HG02642 (cell line): ENCODE data around the gene AP5B1.

Source experiments
- ATAC-seq: cut with Tn5 transposase; IDR thresholded peaks from one replicate; pipeline ENCODE4 v1.9.1; 2021; ENCODE audit warnings: mild to moderate bottlenecking; ENCODE audit not compliant: unreplicated experiment, poor library complexity

The AP5B1 gene

GRCh38 chr11:65787649-65788622 lies 7.2 kb upstream of the AP5B1 start:
- ATAC-seq: no peak

DNA sequence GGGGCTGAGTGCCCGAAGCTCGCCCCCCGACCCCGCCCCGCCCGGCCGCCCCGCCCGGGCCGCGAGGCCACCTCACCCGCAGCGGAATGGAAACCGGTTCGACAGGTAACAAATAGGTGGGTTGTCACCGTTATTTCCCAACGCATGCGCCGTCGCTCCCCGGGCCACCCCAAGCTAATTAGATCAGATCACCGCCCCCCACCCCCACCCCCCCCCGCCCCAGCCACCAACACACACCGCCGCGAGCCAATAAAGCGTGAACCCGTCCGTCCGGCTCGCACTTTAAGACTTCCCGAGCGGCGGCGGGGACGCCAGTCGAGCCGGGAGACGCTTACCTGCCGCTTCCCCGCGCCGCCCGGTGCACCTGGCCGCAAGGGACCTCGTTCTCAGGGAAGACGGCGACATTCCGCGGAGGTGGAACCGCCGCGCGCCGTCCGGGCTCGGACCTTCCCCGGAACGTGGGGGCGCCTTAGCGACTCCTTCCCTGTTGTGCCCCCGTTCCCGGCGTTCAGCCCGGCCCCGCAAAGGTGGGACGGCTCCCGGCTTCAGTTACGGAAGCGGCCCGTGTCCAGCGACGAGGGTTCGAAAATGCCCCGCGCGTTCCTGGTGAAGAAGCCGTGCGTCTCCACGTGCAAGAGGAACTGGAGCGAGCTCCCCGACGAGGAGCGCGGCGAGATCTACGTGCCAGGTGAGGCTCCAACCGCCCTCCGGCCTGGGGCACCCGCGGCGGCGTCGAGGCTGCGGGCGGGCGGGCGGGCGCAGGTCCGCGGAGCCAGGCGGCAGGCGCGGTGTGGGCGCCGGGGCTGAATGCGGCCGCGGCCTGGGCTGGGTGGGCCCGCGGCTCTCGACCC lies 6.2 kb upstream of the AP5B1 start, which contains the start of gene OVOL1:
TSS of gene OVOL1 (plus strand) at position 278 of the 851 bp plus-strand sequence. CDS start at position 589, 311 bp downstream.
- no peak for ATAC-seq

- ATAC-seq: no peak
Measured at GRCh38 chr11:65786008-65786785, 5.4 kb upstream of the AP5B1 start.

DNA sequence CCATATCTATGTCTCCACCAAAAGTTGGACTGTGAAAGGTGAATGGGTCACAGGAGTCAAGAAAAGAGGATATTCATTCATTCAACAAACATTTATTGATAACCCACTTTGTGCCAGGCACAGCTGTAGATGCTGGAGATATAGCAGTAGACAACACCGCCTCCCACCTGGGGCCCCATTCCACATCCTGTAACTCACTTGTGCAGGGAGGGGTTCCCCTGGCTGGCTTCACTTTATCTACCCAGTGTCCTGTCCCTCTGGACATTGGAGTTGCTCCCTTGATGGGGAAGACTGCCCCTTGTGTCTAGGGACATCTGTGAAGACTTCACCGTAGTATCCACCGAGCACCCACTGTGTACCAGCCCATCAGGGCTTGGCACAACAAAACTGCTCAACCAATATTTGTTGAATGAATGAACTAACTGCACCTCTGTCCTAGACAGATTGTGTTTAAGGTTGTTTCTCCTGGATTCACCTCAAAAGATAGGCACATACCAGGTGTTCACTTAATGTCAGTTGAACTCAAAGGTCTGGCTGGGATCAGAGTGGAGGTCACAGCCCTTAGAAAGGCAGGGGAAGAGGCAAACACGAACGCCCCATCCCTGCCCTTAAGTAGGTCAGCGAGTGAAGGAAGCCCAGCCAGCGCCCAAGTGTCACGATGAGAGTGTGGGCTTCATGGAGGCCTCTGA lies 4.7 kb upstream of the AP5B1 start:
- no peak for ATAC-seq

- no peak for ATAC-seq
Measured at GRCh38 chr11:65782816-65783228, 2.0 kb upstream of the AP5B1 start.

- no peak for ATAC-seq
Measured at GRCh38 chr11:65781962-65782815, 1.4 kb upstream of the AP5B1 start.

DNA sequence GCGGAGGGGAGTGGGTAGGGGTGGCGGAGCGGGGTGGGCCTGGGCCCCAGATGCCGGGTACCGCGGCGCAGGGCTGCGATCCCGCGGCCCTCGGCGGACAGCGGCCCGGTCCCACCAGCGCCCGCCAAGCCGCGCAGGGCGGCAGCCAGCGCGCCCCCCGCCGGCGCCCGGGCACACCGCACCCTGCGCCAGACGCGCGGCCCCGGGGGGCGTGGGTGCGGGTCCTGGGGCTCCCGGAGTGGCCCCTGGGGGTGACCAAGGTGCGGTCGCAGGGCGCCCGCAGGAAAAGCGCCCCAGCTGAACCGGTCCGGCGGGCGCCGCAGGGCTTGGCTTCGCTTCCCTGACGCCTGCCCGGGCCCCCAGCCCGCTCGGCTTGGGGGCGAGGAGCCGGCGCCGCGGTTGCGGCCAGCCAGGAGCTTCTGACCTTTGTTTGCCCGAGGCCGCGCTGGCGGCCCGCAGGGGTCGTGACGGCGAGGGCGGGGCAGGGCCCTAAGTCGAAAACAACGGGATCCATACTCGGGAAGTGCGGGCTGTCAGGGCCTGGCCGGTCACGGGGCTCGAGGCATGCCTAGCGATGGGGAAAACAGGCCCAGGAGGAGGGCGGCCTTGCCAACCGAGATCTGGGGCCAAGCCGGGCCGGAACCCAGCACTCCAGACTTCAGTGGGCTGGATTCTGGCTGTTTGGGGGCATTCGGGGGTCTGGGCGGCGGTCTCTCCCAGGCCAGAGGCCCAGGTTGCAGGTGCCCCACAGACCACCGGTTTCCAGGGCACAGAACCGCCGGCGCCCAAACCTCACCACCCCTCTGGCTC lies 581 bp upstream of the AP5B1 start:
- ATAC-seq: peak; percentile 37

- ATAC-seq: peak; percentile 45
Measured at GRCh38 chr11:65779919-65780769, 632 bp downstream of the AP5B1 start.

- ATAC-seq: no peak
Measured at GRCh38 chr11:65779669-65779918, 1.2 kb downstream of the AP5B1 start.

DNA sequence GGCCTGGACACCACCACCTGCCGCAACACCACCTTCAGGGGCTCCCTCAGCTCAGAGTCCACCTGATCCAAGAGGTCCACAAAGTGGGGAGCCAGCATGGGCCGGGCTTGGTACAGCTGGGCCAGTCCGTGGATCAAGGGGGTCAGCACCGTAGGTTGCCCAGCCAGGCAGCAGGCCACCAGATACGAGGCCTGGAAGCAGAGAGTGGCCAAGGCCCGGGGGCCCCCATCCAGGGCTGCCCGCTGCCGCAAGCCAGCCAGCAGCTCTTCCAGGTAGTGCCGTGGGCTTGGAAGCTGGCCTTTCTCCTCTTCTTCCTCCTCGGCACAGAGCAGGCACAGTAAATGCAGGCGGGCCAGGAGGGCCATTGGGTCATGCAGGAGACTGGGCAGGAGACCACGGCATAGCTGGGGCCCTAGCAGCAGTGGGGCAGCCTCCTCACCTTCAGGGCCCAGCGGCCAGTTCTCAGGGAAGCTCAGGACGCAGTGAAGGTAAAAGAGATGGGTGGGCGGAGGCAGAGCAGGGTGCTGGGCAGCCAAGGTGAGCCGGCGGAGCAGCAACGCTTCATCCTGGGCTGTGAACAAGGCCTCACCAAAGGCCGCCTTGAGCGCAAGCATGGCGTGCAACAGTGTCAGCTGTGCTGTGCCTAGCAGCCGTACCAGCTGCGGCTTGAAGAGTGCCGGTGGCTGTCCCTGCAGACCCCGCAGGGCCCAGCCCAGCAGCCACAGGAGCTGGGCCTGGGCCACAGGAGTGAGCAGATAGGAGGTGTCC lies 1.7 kb downstream of the AP5B1 start:
- no peak for ATAC-seq

- no peak for ATAC-seq
Measured at GRCh38 chr11:65778431-65778900, 2.3 kb downstream of the AP5B1 start.

- ATAC-seq: no peak
Measured at GRCh38 chr11:65777821-65778361, 2.9 kb downstream of the AP5B1 start.

GRCh38 chr11:65777241-65777640 lies 3.5 kb downstream of the AP5B1 start:
- ATAC-seq: no peak

- ATAC-seq: no peak
Measured at GRCh38 chr11:65776710-65777141, 4.0 kb downstream of the AP5B1 start.

GRCh38 chr11:65776196-65776595 lies 4.6 kb downstream of the AP5B1 start:
- no peak for ATAC-seq
